ENCODE results near the gene NKX6-1. TPM values are rescaled to one million over a fixed set of nuclear protein-coding genes. Genes with fewer than 3 reads are reported as not detected.
A peak's percentile ranks its signal among the peaks of the same experiment; 100 is the strongest.

Gene NKX6-1
- total RNA-seq, 1 donor from 2014 or later: 107 TPM

DNA sequence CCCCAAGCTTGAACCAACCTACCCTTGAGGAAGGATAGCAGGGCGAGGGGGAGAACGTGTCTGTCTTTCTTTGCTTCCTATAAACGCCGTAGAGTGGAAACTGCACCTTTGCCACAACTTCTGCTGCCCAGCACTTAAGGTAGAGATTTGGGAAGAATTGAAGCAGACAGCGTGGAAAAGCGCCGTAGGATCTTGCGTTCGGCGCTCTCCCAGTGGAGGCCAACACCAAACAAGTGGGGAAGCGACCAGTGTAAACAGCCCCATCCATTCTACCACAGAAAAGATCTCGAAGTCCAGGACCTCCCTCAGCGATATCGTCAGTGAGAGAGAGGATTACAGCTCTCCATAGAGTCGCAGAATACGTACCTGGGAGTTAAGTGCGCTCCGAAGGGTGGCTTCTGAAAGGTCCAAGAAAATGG is 3.9 kb upstream of the NKX6-1 start:
- Mint-ChIP-seq H3K27me3 (peaks cover 72% of the 10 kb centered on the region), H3K4me1 (ENCODE audit: low read depth) (peaks cover 18% of the 10 kb centered on the region), H3K36me3 (ENCODE audit: insufficient read depth) (peaks cover 2% of the 10 kb centered on the region), H3K9me3 (ENCODE audit: low read depth) (no peaks in the 10 kb centered on the region), H3K27ac (no peak overlapping the region), H3K4me3 (ENCODE audit: low read depth) (no peak overlapping the region)
- TF ChIP-seq, protein P1, sequence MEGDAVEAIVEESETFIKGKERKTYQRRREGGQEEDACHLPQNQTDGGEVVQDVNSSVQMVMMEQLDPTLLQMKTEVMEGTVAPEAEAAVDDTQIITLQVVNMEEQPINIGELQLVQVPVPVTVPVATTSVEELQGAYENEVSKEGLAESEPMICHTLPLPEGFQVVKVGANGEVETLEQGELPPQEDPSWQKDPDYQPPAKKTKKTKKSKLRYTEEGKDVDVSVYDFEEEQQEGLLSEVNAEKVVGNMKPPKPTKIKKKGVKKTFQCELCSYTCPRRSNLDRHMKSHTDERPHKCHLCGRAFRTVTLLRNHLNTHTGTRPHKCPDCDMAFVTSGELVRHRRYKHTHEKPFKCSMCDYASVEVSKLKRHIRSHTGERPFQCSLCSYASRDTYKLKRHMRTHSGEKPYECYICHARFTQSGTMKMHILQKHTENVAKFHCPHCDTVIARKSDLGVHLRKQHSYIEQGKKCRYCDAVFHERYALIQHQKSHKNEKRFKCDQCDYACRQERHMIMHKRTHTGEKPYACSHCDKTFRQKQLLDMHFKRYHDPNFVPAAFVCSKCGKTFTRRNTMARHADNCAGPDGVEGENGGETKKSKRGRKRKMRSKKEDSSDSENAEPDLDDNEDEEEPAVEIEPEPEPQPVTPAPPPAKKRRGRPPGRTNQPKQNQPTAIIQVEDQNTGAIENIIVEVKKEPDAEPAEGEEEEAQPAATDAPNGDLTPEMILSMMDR (IDR thresholded peaks at IDR 0.05; ENCODE audit: unreplicated experiment): no peak
- no peak for DNase-seq (ENCODE audit: low spot score, unreplicated experiment)

DNA sequence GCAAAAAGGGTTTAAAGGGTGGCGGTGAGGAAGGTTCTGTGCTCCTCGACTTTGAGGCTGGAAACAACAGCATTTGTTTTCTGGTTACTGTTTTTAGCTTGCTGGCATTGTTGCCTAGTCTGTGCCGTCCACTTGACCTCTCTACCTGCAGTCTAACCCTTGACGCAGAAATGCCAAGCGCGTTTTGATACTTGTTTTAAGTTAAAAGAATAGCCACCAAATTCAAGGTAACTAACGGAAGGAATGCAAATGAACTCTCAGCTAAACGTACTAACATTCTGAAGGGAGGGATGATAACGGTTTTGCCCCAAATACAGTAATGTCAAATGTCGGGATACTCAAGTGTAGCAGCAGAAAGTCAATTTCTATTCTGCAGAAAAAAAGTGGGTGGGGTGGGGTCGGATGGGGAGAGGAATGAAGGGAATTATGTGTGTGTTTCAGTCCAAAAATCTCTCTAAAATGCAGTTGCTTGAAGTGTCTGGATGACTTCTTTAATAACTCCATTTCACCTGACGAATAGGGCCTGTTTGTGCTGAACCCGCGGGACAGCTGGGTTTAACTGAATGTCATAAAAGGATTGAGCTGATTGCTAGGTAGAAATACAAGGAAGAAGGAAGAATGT is 3.4 kb upstream of the NKX6-1 start:
- Mint-ChIP-seq H3K36me3 (ENCODE audit: insufficient read depth) (peaks cover 2% of the 10 kb centered on the region), H3K4me1 (ENCODE audit: low read depth) (peaks cover 18% of the 10 kb centered on the region), H3K27ac (peak overlapping the region; percentile 71), H3K4me3 (ENCODE audit: low read depth) (peak overlapping the region; percentile 52), H3K9me3 (ENCODE audit: low read depth) (no peaks in the 10 kb centered on the region), H3K27me3 (peaks cover 68% of the 10 kb centered on the region)
- TF ChIP-seq, protein P1 (IDR thresholded peaks at IDR 0.05; ENCODE audit: unreplicated experiment): no peak
- no peak for DNase-seq (ENCODE audit: low spot score, unreplicated experiment)

DNA sequence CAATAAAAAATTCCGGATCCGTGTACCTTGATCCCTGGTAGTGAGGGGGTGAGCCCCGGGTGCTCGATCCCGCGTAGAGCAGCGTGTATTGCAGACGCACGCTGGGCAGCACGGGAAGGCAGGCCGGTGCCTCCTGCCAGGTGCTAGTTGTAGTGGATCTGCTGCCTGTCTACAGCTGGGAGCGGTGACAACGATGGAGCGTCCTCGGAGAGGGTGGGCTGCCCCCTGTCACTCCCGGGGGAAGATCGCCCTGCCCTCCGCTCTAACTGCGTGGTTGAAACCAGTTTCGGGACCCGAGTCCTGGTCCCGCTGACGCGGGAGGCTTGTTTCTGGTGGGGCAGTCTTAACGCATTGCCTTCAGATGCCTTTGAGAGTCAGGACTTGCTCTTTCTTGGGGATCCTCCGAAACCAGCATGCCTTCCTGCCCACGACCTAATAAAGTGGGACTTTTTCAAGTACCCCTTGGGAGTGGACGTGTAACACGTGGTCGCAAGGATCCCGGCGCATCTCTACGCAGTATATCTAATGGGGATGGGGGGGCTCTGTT is 2.7 kb upstream of the NKX6-1 start:
- DNase-seq (ENCODE audit: low spot score, unreplicated experiment): no peak
- peaks cover 73% of the 10 kb centered on the region for H3K27me3 Mint-ChIP-seq
- peak overlapping the region; percentile 52 for H3K4me3 Mint-ChIP-seq (ENCODE audit: low read depth)
- no peaks in the 10 kb centered on the region for H3K9me3 Mint-ChIP-seq (ENCODE audit: low read depth)
- H3K4me1 Mint-ChIP-seq (ENCODE audit: low read depth): peaks cover 18% of the 10 kb centered on the region
- TF ChIP-seq, protein P1 (IDR thresholded peaks at IDR 0.05; ENCODE audit: unreplicated experiment): no peak
- H3K27ac Mint-ChIP-seq: peak overlapping the region; percentile 71
- peaks cover 7% of the 10 kb centered on the region for H3K36me3 Mint-ChIP-seq (ENCODE audit: insufficient read depth)

GRCh38 chr4:84501202-84501503 is 2.1 kb upstream of the NKX6-1 start:
- Mint-ChIP-seq H3K4me3 (ENCODE audit: low read depth) (no peak overlapping the region), H3K36me3 (ENCODE audit: insufficient read depth) (peaks cover 11% of the 10 kb centered on the region), H3K27me3 (peaks cover 79% of the 10 kb centered on the region), H3K27ac (no peak overlapping the region), H3K4me1 (ENCODE audit: low read depth) (peaks cover 18% of the 10 kb centered on the region), H3K9me3 (ENCODE audit: low read depth) (no peaks in the 10 kb centered on the region)
- no peak for DNase-seq (ENCODE audit: low spot score, unreplicated experiment)
- TF ChIP-seq, protein P1 (IDR thresholded peaks at IDR 0.05; ENCODE audit: unreplicated experiment): no peak

GRCh38 chr4:84500386-84501201 is 1.5 kb upstream of the NKX6-1 start:
- Mint-ChIP-seq H3K36me3 (ENCODE audit: insufficient read depth) (peaks cover 16% of the 10 kb centered on the region), H3K27ac (no peak overlapping the region), H3K27me3 (peaks cover 79% of the 10 kb centered on the region), H3K9me3 (ENCODE audit: low read depth) (no peaks in the 10 kb centered on the region), H3K4me1 (ENCODE audit: low read depth) (peaks cover 19% of the 10 kb centered on the region), H3K4me3 (ENCODE audit: low read depth) (peak overlapping the region; percentile 93)
- TF ChIP-seq, protein P1 (IDR thresholded peaks at IDR 0.05; ENCODE audit: unreplicated experiment): no peak
- no peak for DNase-seq (ENCODE audit: low spot score, unreplicated experiment)

All from progenitor cell of endocrine pancreas (in vitro differentiated cells).